HCT116 (cell line): ENCODE data around the gene LSAMP. TPM values are rescaled to one million over a fixed set of nuclear protein-coding genes. Genes with fewer than 3 reads are reported as not detected.

Experiments used
- ATAC-seq: fragments of 200-7000 bp; cut with Tn5 transposase; 2 replicates; pipeline ENCODE4 v1.9.1; 2020; ENCODE audit warnings: mild to moderate bottlenecking, moderate library complexity
- BruUV-seq: library from RNA; stranded (reverse); fragments of 400-500 nt; replicated peaks from 2 replicates; lab custom pipeline; 2021; lab: Mats Ljungman, UMichigan
- CTCF ChIA-PET: fragments of 300-600 bp; sonication (Branson Sonifier 250); formaldehyde crosslinking; loops from one replicate; lab custom pipeline; 2021; ENCODE audit warnings: antibody characterized with exemption; lab: Charles Lee
- POLR2A ChIA-PET: fragments of 300-600, 350-600 bp; sonication (Branson Sonifier 250); formaldehyde crosslinking; loops from one replicate; lab custom pipeline; 2021; ENCODE audit warnings: antibody characterized with exemption; lab: Charles Lee
- RAD21 ChIA-PET, 2 experiments: fragments of 300-600 bp; sonication (Branson Sonifier 250); formaldehyde crosslinking; loops; one replicate each; lab custom pipeline; 2023; ENCODE audit warnings: low total read pairs in 2 of 2; ENCODE audit not compliant: uncharacterized antibody in 2 of 2, unreplicated experiment in 2 of 2, low non-redundant PET in 1 of 2; lab: Charles Lee
- DNase-seq: peaks from one replicate; pipeline ENCODE4 v3.0.0-alpha.2; 2010; ENCODE audit warnings: low read depth, low spot score
- H2AFZ ChIP-seq: fragments of 200-600 bp; shearing (Covaris generic), sonication (generic); 2 replicates; pipeline ENCODE4 v1.6.1; 2017; ENCODE audit warnings: low read depth, mixed run types, mixed read lengths, antibody characterized with exemption, low read length; ENCODE audit not compliant: poor library complexity, severe bottlenecking
- H3K27ac ChIP-seq: 2 replicates; pipeline ENCODE4 v1.5.1; 2012; ENCODE audit warnings: low read depth, low read length
- H3K27me3 ChIP-seq: fragments of 200-600 bp; sonication (generic); 2 replicates; pipeline ENCODE4 v1.6.1; 2016; ENCODE audit warnings: mixed run types, low read length, mixed read lengths; ENCODE audit not compliant: insufficient read depth
- H3K36me3 ChIP-seq, 2 experiments: fragments of 200-500 bp in 1 of 2; fragments of 200-600 bp in 1 of 2; sonication (Bioruptor generic) in 1 of 2; sonication (generic) in 1 of 2; 2 replicates each; pipeline versions ENCODE4 v1.5.1 to v1.6.1; 2014 to 2016; ENCODE audit warnings: low read length in 2 of 2, inconsistent platforms in 1 of 2, mixed read lengths in 1 of 2, mixed run types in 1 of 2; ENCODE audit not compliant: insufficient read depth in 2 of 2, control insufficient read depth in 1 of 2
- H3K4me1 ChIP-seq, 2 experiments: fragments of 200-600 bp in 1 of 2; sonication (generic) in 1 of 2; 2 replicates each; pipeline versions ENCODE4 v1.5.1 to v1.6.1; 2012 to 2017; ENCODE audit warnings: low read length in 2 of 2, inconsistent platforms in 1 of 2, mild to moderate bottlenecking in 1 of 2, mixed read lengths in 1 of 2, mixed run types in 1 of 2, moderate library complexity in 1 of 2; ENCODE audit not compliant: insufficient read depth in 2 of 2, control insufficient read depth in 1 of 2
- H3K4me2 ChIP-seq: fragments of 200-600 bp; sonication (generic); 2 replicates; pipeline ENCODE4 v1.6.1; 2017; ENCODE audit warnings: mixed run types, low read length, mixed read lengths
- H3K4me3 ChIP-seq, 2 experiments: fragments of 200-600 bp in 1 of 2; sonication (generic) in 1 of 2; replicated peaks in 1 of 2; 2 replicates each; pipeline ENCODE4 v1.5.1; 2011 to 2016; ENCODE audit warnings: low read length in 2 of 2, control low read depth in 1 of 2, low read depth in 1 of 2, mild to moderate bottlenecking in 1 of 2, mixed read lengths in 1 of 2, mixed run types in 1 of 2
- H3K79me2 ChIP-seq: fragments of 200-600 bp; sonication (generic); 2 replicates; pipeline ENCODE4 v1.6.1; 2017; ENCODE audit warnings: mild to moderate bottlenecking, mixed run types, low read length, moderate library complexity, mixed read lengths; ENCODE audit not compliant: insufficient read depth
- H3K9ac ChIP-seq: fragments of 200-600 bp; sonication (generic); 2 replicates; pipeline ENCODE4 v1.6.1; 2016; ENCODE audit warnings: low read length, mixed read lengths
- H3K9me2 ChIP-seq: fragments of 200-600 bp; sonication (generic), shearing (Covaris generic); 2 replicates; pipeline ENCODE4 v1.6.1; 2017; ENCODE audit warnings: mixed run types, mild to moderate bottlenecking, moderate library complexity; ENCODE audit not compliant: insufficient read depth
- H3K9me3 ChIP-seq, 2 experiments: fragments of 200-500 bp in 1 of 2; fragments of 200-600 bp in 1 of 2; sonication (Bioruptor generic) in 1 of 2; sonication (generic) in 1 of 2; 2 replicates each; pipeline ENCODE4 v1.6.1; 2014 to 2017; ENCODE audit warnings: low read length in 2 of 2, mixed read lengths in 2 of 2, inconsistent platforms in 1 of 2, low read depth in 1 of 2, mild to moderate bottlenecking in 1 of 2, mixed run types in 1 of 2, moderate library complexity in 1 of 2; ENCODE audit not compliant: control insufficient read depth in 1 of 2, insufficient read depth in 1 of 2
- H4K20me1 ChIP-seq: fragments of 200-600 bp; sonication (generic), shearing (Covaris generic); 2 replicates; pipeline ENCODE4 v1.6.1; 2017; ENCODE audit warnings: mixed run types, mild to moderate bottlenecking, moderate library complexity; ENCODE audit not compliant: insufficient read depth
- ELF1 ChIP-seq: IDR thresholded peaks from 2 replicates; pipeline ENCODE4 v1.6.1; 2012; ENCODE audit warnings: low read depth, borderline replicate concordance
- EZH2 ChIP-seq: fragments of 200-600 bp; sonication (generic); IDR thresholded peaks from 2 replicates; pipeline ENCODE4 v1.6.1; 2017; ENCODE audit warnings: antibody characterized with exemption, mixed run types
- EZH2phosphoT487 ChIP-seq: fragments of 200-600 bp; IDR thresholded peaks from 2 replicates; pipeline ENCODE4 v1.6.1; 2018; ENCODE audit warnings: antibody characterized with exemption, borderline replicate concordance
- POLR2A ChIP-seq: IDR thresholded peaks from 2 replicates; pipeline ENCODE4 v1.7.0; 2011; ENCODE audit warnings: borderline replicate concordance; ENCODE audit not compliant: insufficient read depth, insufficient read length; ENCODE audit errors: extremely low read depth
- TCF7L2 ChIP-seq: IDR thresholded peaks from 2 replicates; pipeline ENCODE4 v1.7.0; 2011; ENCODE audit warnings: borderline replicate concordance, inconsistent platforms; ENCODE audit not compliant: insufficient read depth, insufficient read length; ENCODE audit errors: extremely low read depth
- ZBTB33 ChIP-seq: IDR thresholded peaks from 2 replicates; pipeline ENCODE4 v1.6.1; 2011; ENCODE audit warnings: mild to moderate bottlenecking, low read length, moderate library complexity; ENCODE audit not compliant: insufficient replicate concordance; ENCODE audit errors: extremely low read depth
- ZNF274 ChIP-seq: fragments of 200-500 bp; sonication (Bioruptor generic); IDR thresholded peaks from 2 replicates; pipeline ENCODE4 v1.6.1; 2014; ENCODE audit warnings: mild to moderate bottlenecking, low read depth, low read length, inconsistent platforms
- intact Hi-C: fragments of 100-400 bp; cut with micrococcal nuclease; formaldehyde crosslinking; loops from 2 replicates; pipeline ENCODE4 v1.10.0; 2022
- total RNA-seq: library from RNA; stranded (reverse); gene quantifications from one replicate; pipeline ENCODE4 v1.2.1, GENCODE V29; 2021; ENCODE audit not compliant: unreplicated experiment
- TF ChIP-seq, protein P1 (sequence below), 3 experiments: fragments of 200-600 bp in 1 of 3; sonication (generic) in 1 of 3; IDR thresholded peaks in 2 of 3; conservative IDR thresholded peaks in 1 of 3; 2 replicates each; pipeline ENCODE4 v1.5.1; 2012 to 2017; ENCODE audit warnings: low read depth in 2 of 3, low read length in 2 of 3, antibody characterized with exemption in 1 of 3, borderline replicate concordance in 1 of 3, control low read depth in 1 of 3, mild to moderate bottlenecking in 1 of 3, mixed read lengths in 1 of 3, mixed run types in 1 of 3, moderate library complexity in 1 of 3; ENCODE audit not compliant: insufficient read depth in 1 of 3

The LSAMP gene
- total RNA-seq, 1 experiment from 2014 or later: 0.25 TPM

DNA sequence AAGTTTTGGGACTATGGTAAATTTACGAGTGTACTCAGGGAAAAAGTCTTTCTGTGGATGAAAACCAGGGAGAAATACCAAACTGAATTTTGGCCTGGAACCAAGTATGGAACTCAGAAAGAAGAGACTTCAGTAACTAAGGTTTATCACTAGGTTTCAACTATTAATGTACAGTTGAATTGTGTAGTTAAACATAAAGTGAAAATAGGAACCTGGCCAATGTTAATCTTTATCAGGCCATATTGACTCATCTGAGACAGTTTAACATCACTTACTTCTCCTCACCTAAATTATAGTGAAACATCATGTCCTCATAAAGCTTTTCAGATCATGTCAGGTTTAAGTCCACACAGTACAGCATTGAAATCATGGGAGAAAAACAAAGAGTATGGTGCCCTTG is 197.7 kb downstream of the LSAMP start:
- no peaks in the 10 kb centered on the region for H3K9me3 ChIP-seq
- ATAC-seq: no peak
- no peak overlapping the region for H3K4me2 ChIP-seq
- H3K4me3 ChIP-seq: no peak overlapping the region
- TF ChIP-seq ELF1: no peak
- no peak for TF ChIP-seq TCF7L2
- TF ChIP-seq, protein P1, sequence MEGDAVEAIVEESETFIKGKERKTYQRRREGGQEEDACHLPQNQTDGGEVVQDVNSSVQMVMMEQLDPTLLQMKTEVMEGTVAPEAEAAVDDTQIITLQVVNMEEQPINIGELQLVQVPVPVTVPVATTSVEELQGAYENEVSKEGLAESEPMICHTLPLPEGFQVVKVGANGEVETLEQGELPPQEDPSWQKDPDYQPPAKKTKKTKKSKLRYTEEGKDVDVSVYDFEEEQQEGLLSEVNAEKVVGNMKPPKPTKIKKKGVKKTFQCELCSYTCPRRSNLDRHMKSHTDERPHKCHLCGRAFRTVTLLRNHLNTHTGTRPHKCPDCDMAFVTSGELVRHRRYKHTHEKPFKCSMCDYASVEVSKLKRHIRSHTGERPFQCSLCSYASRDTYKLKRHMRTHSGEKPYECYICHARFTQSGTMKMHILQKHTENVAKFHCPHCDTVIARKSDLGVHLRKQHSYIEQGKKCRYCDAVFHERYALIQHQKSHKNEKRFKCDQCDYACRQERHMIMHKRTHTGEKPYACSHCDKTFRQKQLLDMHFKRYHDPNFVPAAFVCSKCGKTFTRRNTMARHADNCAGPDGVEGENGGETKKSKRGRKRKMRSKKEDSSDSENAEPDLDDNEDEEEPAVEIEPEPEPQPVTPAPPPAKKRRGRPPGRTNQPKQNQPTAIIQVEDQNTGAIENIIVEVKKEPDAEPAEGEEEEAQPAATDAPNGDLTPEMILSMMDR (IDR thresholded peaks at IDR 0.05 in 2 of 3, conservative IDR thresholded peaks at IDR 0.05 in 1 of 3; ENCODE audit: borderline replicate concordance in 1 of 3, insufficient read depth in 1 of 3, low read depth in 2 of 3, low read length in 2 of 3): no peak
- no peak for TF ChIP-seq ZNF274
- no peak for TF ChIP-seq EZH2phosphoT487
- TF ChIP-seq EZH2: no peak
- no peak for TF ChIP-seq ZBTB33
- no peak for TF ChIP-seq POLR2A
- no peaks in the 10 kb centered on the region for H4K20me1 ChIP-seq
- no peaks in the 10 kb centered on the region for H3K36me3 ChIP-seq
- no peaks in the 10 kb centered on the region for H3K4me1 ChIP-seq
- H3K79me2 ChIP-seq: no peaks in the 10 kb centered on the region
- no TSS peak for BruUV-seq
- H3K27me3 ChIP-seq: peaks cover 28% of the 10 kb centered on the region
- H2AFZ ChIP-seq: no peak overlapping the region
- H3K9me2 ChIP-seq: no peaks in the 10 kb centered on the region
- ChIA-PET POLR2A (no interaction called here), RAD21 (no interaction called here), CTCF (no interaction called here)
- no peak overlapping the region for H3K27ac ChIP-seq
- intact Hi-C loops: no loop called here
- no peak overlapping the region for H3K9ac ChIP-seq
- DNase-seq: no peak
